Gastroesophageal sphincter (tissue), 4 donors: ENCODE measurements around the gene HNRNPA3. TPM values are rescaled to one million over a fixed set of nuclear protein-coding genes. Genes with fewer than 3 reads are reported as not detected.
A peak's percentile ranks its signal among the peaks of the same experiment; 100 is the strongest.
"Not testable (repeated sequence)": the region's sequence is repeated elsewhere in the genome, so short reads cannot be mapped to it uniquely, and the experiment has no call there.

Experiments used
- ATAC-seq: fragments of 150-250 bp; one replicate; pipeline ENCODE4 v1.9.1; 2016; ENCODE audit warnings: mild to moderate bottlenecking, moderate library complexity
- H3K27ac ChIP-seq, 4 donors: fragments of 200-600 bp; sonication (generic) in 3 of 4; 1 replicate in 3 of 4; 2 replicates in 1 of 4; pipeline ENCODE4 v1.5.1; 2016 to 2019
- H3K27me3 ChIP-seq: fragments of 200-600 bp; sonication (generic); one replicate; pipeline ENCODE4 v1.5.1; 2019
- H3K36me3 ChIP-seq, 2 donors: fragments of 200-600 bp; sonication (generic); one replicate each; pipeline ENCODE4 v1.5.1; 2019; ENCODE audit warnings: control low read depth in 1 of 2
- H3K4me1 ChIP-seq, 3 donors: fragments of 200-600 bp; sonication (generic); 1 replicate in 2 of 3; 2 replicates in 1 of 3; pipeline ENCODE4 v1.5.1; 2016 to 2019; ENCODE audit warnings: control low read depth in 2 of 3
- H3K4me3 ChIP-seq, 2 donors: fragments of 200-600 bp; sonication (generic); one replicate each; pipeline ENCODE4 v1.5.1; 2019; ENCODE audit warnings: mild to moderate bottlenecking in 1 of 2, moderate library complexity in 1 of 2
- H3K9me3 ChIP-seq, 3 donors: fragments of 200-600 bp; sonication (generic); one replicate each; pipeline ENCODE4 v1.5.1; 2017 to 2019; ENCODE audit warnings: control low read depth in 2 of 3
- EP300 ChIP-seq: sonication (generic); formaldehyde crosslinking; IDR thresholded peaks from one replicate; pipeline ENCODE4 v1.6.1; 2017; ENCODE audit warnings: antibody characterized with exemption, mild to moderate bottlenecking
- POLR2A ChIP-seq, 2 donors: fragments of 450-650 bp; IDR thresholded peaks; one replicate each; pipeline ENCODE4 v1.6.1; 2017; ENCODE audit warnings: antibody characterized with exemption in 2 of 2, mild to moderate bottlenecking in 2 of 2, moderate library complexity in 1 of 2
- POLR2AphosphoS5 ChIP-seq: sonication (generic); formaldehyde crosslinking; IDR thresholded peaks from one replicate; pipeline ENCODE4 v1.6.1; 2017; ENCODE audit warnings: antibody characterized with exemption
- WGBS, 2 donors: methylation state at CpG; one replicate each; pipeline ENCODE4 v1.1.5; 2018; ENCODE audit warnings: low coverage in 1 of 2; 5-methylcytosine and 5-hydroxymethylcytosine counted together
- total RNA-seq, 4 donors: library from RNA; depleted of rRNA; stranded (reverse); fragments of >200 nt; gene quantifications; one replicate each; pipeline ENCODE4 v1.1.0, GENCODE V29; 2016
- TF ChIP-seq, protein P1 (sequence below), 4 experiments: fragments of 200-600 bp in 2 of 4; fragments of 450-650 bp in 2 of 4; sonication (generic) in 1 of 4; IDR thresholded peaks; one replicate each; pipeline ENCODE4 v1.5.1; 2017 to 2019; ENCODE audit warnings: antibody characterized with exemption in 4 of 4, mild to moderate bottlenecking in 2 of 4, moderate library complexity in 2 of 4

HNRNPA3 gene
- total RNA-seq, 4 donors from 2014 or later = 58.4 to 87.8 (median 73.1) TPM

DNA sequence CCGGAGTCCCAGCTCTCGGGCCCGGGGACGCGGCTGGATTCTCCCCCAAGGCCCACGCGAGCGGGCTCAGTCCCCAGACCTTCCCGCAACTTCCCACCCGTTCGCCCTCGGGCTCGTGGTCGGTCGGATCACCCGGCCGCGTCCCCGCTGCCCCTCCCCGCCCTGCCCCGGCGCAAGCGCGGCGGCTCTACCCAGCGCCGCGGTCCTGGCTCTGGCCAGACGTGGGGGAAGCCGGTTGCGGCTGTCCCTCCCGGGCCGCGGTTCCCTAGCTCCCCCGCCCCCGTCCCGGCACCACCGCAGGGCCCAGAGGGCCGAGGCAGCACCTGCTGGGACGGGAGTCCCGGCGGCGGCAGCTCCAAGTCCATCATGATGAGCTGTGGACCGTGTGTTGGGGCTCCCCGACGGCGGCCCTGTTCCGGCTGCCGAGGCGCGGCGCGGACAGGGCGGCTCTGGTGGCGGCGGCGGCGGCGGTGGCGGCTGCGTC is 51.7 kb downstream of the HNRNPA3 start:
- Histone ChIP-seq H3K4me1 (peaks cover 0 to 46% (median 27%) of the 10 kb centered on the region in 3 donors), H3K36me3 (no peaks in the 10 kb centered on the region), H3K9me3 (no peaks in the 10 kb centered on the region), H3K27ac (peak overlapping the region; percentile 97 to 100 (median 99)), H3K27me3 (no peaks in the 10 kb centered on the region), H3K4me3 (peak overlapping the region; percentile 88 to 100)
- WGBS, 2 donors = no CpG with 5 or more reads among the region's 61 CpGs
- TF ChIP-seq EP300 = no peak
- no peak for TF ChIP-seq POLR2AphosphoS5
- TF ChIP-seq POLR2A (IDR thresholded peaks at IDR 0.05) = no peak
- TF ChIP-seq, protein P1, sequence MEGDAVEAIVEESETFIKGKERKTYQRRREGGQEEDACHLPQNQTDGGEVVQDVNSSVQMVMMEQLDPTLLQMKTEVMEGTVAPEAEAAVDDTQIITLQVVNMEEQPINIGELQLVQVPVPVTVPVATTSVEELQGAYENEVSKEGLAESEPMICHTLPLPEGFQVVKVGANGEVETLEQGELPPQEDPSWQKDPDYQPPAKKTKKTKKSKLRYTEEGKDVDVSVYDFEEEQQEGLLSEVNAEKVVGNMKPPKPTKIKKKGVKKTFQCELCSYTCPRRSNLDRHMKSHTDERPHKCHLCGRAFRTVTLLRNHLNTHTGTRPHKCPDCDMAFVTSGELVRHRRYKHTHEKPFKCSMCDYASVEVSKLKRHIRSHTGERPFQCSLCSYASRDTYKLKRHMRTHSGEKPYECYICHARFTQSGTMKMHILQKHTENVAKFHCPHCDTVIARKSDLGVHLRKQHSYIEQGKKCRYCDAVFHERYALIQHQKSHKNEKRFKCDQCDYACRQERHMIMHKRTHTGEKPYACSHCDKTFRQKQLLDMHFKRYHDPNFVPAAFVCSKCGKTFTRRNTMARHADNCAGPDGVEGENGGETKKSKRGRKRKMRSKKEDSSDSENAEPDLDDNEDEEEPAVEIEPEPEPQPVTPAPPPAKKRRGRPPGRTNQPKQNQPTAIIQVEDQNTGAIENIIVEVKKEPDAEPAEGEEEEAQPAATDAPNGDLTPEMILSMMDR (IDR thresholded peaks at IDR 0.05) = no peak
- ATAC-seq = peak; percentile 23

DNA sequence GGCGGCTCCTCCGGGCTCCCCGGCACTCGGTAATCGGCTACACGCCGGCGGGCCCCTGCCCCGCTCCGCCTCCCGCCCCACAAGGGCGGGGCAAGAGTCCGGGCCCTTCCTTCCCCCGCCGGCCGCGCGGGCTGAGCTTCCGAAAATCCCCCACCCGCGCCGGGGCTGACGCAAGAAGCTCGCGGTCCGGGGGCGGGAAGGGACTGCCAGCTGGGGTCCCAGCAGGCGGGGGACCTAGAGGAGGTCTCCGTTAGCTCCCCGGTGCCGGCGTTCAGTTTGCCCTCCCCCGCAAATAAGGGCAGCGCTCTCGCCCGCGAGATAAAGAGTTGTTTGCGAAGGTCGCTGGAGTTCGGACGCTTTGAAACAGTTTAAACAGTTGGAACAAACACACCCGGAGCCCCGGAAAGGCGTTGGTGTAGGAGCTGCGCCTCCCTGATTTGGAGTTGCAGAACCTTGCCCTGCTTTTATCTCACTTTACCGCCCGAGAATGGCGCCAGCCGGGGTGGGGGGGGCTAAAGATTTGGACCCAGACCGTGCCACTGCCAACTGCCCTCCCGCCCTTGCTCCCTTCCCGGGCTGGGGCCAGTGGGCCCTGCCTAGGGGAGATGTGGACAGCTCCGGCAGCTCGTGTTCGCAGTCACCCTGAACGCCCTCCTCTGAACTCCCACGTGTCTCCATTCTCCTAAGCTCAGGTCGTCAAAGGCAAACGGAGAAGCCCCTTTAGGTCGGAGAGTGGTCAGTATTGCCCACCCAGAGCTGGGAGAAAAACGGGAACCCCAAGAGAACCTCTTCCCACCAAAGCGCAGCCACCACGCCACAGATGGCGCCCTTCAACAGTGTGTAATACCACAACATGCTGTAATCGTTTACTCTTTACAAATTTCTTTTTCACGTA is 52.3 kb downstream of the HNRNPA3 start, which contains the start of gene NFE2L2:
Gene NFE2L2, minus strand, starts transcription at position 35 of the 895 bp plus-strand sequence. CDS start 151 bp downstream, outside the sequence.
- H3K27ac ChIP-seq = peak within 1 kb of the TSS; percentile 97 to 100 (median 99)
- 0% methylated on average over 3 to 6 of the region's 66 CpGs for WGBS, 2 donors

DNA sequence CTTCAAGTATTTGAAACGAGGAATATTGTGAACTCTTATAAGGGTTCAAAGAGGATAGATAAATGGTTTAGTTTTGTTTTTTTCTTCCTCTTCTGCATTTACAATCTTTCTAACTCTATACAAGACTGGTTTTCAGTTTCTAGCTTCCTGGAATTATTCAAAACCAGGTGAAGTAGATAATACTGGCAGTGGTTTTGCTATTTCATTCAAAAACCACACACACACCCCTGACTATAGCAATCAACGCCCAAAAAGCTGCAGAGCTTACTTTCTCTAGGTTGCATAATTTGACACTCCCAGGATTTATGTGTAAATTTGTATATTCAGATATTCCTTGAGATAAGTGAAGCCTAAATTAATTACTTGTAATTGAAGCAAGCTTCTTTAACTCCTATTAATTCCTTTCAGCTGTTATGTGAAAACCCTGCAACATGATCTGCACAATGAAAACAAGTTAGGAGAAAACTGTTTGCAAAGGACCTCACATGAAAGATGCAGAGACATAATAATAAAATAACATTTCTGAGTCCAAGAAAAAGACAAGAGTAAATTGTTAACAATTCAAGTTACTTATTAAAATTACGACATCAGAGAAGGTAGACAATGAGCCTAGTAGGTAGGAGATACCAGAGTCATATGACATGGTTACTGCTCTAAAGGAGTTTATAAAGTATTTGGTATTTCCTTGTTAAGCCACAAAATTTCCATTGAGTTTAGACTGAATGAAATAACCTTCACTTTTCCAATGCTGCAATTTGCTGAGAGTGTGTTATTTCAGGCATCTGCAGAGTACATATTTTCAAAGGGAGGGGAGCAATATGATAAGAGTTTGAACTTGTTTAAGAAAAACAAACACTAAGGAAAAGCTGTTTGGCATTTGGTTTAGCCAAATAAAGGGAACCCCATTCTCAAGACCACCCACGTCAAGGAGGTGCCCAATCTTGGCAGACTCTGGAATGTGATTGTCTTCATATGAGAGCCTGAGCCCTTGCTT is 53.5 kb downstream of the HNRNPA3 start:
- Histone ChIP-seq H3K9me3 (no peaks in the 10 kb centered on the region), H3K4me3 (peak overlapping the region; percentile 88 to 100), H3K27ac (peak overlapping the region; percentile 97 to 100 (median 99)), H3K27me3 (no peaks in the 10 kb centered on the region), H3K4me1 (peaks cover 0 to 27% (median 14%) of the 10 kb centered on the region in 3 donors), H3K36me3 (no peaks in the 10 kb centered on the region)
- ATAC-seq = no peak
- TF ChIP-seq, protein P1 (IDR thresholded peaks at IDR 0.05) = no peak
- no peak for TF ChIP-seq EP300
- no peak for TF ChIP-seq POLR2A (IDR thresholded peaks at IDR 0.05)
- no peak for TF ChIP-seq POLR2AphosphoS5
- WGBS, 2 donors = 7 to 8% methylated on average over 4 of the region's 4 CpGs

More for the DNA sequence above, 52.3 kb downstream of the HNRNPA3 start, which contains the start of gene NFE2L2:
- Histone ChIP-seq H3K9me3 (no peaks in the 10 kb centered on the region), H3K4me1 (peaks cover 0 to 39% (median 25%) of the 10 kb centered on the region in 3 donors), H3K27me3 (no peaks in the 10 kb centered on the region), H3K36me3 (no peaks in the 10 kb centered on the region), H3K4me3 (peak within 1 kb of the TSS; percentile 88 to 100)
- peak; percentile 97 for TF ChIP-seq POLR2AphosphoS5
- peak; percentile 97 to 98 for TF ChIP-seq POLR2A (IDR thresholded peaks at IDR 0.05)
- TF ChIP-seq, protein P1 (IDR thresholded peaks at IDR 0.05) = peak in 2 of 4 experiments; percentile 36 to 60
- no peak for TF ChIP-seq EP300
- peak; percentile 87 for ATAC-seq

DNA sequence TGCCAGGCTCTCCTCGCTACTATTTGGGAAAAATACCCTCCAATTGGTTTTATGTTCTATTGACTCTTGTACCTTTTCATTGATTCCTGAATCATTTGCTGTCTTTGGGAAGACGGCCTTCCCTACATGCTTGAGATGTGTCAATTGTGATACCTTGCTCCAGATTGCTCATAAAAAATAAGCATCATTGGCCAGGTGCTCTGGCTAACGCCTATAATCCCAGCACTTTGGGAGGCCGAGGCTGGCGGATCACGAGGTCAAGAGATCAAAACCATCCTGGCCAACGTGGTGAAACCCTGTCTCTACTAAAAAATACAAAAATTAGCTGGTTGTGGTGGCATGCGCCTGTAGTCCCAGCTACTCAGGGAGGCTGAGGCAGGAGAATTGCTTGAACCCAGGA is 54.4 kb downstream of the HNRNPA3 start:
- Histone ChIP-seq H3K4me1 (peaks cover 0 to 18% (median 11%) of the 10 kb centered on the region in 3 donors), H3K27ac (peak overlapping the region in 1 of 4 donors; percentile 100)
- not testable (repeated sequence) for H3K4me3 ChIP-seq, ATAC-seq, H3K36me3 ChIP-seq, H3K9me3 ChIP-seq, H3K27me3 ChIP-seq
- 90 to 100% methylated on average over 4 to 8 of the region's 8 CpGs for WGBS, 2 donors
